Natural killer cell (primary cell): ENCODE data around the gene ZEB2. TPM values are rescaled to one million over a fixed set of nuclear protein-coding genes. Genes with fewer than 3 reads are reported as not detected.
A peak's percentile ranks its signal among the peaks of the same experiment; 100 is the strongest.

Experiments used
- ATAC-seq, 3 donors: fragments of 150-1000 bp in 2 of 3; fragments of 200-7000 bp in 1 of 3; cut with Tn5 transposase; 1 replicate in 1 of 3; 2 replicates in 2 of 3; pipeline ENCODE4 v1.10.0; 2021; ENCODE audit warnings: mild to moderate bottlenecking in 2 of 3, moderate library complexity in 2 of 3
- DNase-seq, 2 donors: peaks; one replicate each; pipeline versions ENCODE4 v3.0.0 to v3.0.0-alpha.2; 2013 to 2021; ENCODE audit warnings: mixed read lengths in 1 of 2
- H3K27ac ChIP-seq: one replicate; pipeline ENCODE4 v1.5.1; 2013; ENCODE audit warnings: mild to moderate bottlenecking, low read length
- H3K27me3 ChIP-seq: one replicate; pipeline ENCODE4 v1.6.1; 2013; ENCODE audit warnings: low read length; ENCODE audit not compliant: control insufficient read depth, insufficient read depth
- H3K36me3 ChIP-seq: one replicate; pipeline ENCODE4 v1.6.1; 2013; ENCODE audit warnings: low read length; ENCODE audit not compliant: control insufficient read depth, insufficient read depth
- H3K4me1 ChIP-seq: one replicate; pipeline ENCODE4 v1.6.1; 2013; ENCODE audit warnings: low read length; ENCODE audit not compliant: control insufficient read depth, insufficient read depth
- H3K4me3 ChIP-seq: one replicate; pipeline ENCODE4 v1.5.1; 2013; ENCODE audit warnings: low read length
- H3K9me3 ChIP-seq: one replicate; pipeline ENCODE4 v1.6.1; 2013; ENCODE audit warnings: low read length; ENCODE audit not compliant: control insufficient read depth, insufficient read depth
- H3K27ac Mint-ChIP-seq, 2 donors: one replicate each; pipeline ENCODE4 v1.8.0; 2022; ENCODE audit warnings: mild to moderate bottlenecking in 2 of 2, mixed read lengths in 2 of 2, moderate library complexity in 1 of 2
- H3K27me3 Mint-ChIP-seq, 2 donors: one replicate each; pipeline ENCODE4 v1.8.0; 2022; ENCODE audit warnings: low read depth in 2 of 2, mixed read lengths in 2 of 2
- H3K36me3 Mint-ChIP-seq: one replicate; pipeline ENCODE4 v1.8.0; 2022; ENCODE audit warnings: mixed read lengths
- H3K4me1 Mint-ChIP-seq, 2 donors: one replicate each; pipeline ENCODE4 v1.8.0; 2022; ENCODE audit warnings: mixed read lengths in 2 of 2
- H3K4me3 Mint-ChIP-seq: one replicate; pipeline ENCODE4 v1.8.0; 2022; ENCODE audit warnings: mild to moderate bottlenecking, moderate library complexity, mixed read lengths
- H3K9me3 Mint-ChIP-seq, 2 donors: one replicate each; pipeline ENCODE4 v1.8.0; 2022; ENCODE audit warnings: mixed read lengths in 2 of 2
- CTCF ChIP-seq: fragments of 200-600 bp; IDR thresholded peaks from one replicate; pipeline ENCODE4 v1.8.0; 2022; ENCODE audit warnings: antibody characterized with exemption
- WGBS: methylation state at CpG from one replicate; pipeline ENCODE4 v1.1.7; 2013; ENCODE audit warnings: missing lambda C conversion rate; ENCODE audit not compliant: insufficient coverage; 5-methylcytosine and 5-hydroxymethylcytosine counted together
- intact Hi-C: fragments of 100-400 bp; cut with micrococcal nuclease; formaldehyde crosslinking; loops from one replicate; pipeline ENCODE4 v1.14.2; 2022
- total RNA-seq, 4 donors: library from RNA; stranded (reverse); fragments of 120-200 nt in 1 of 4; gene quantifications; one replicate each; pipeline versions ENCODE4 v1.2.3 to v1.2.4, GENCODE V29; 2013 to 2022

ZEB2 gene
- total RNA-seq, 3 donors from 2014 or later (not counting 1 experiment from before 2014, with no cell fraction given): 718 to 1,143 (median 944) TPM

GRCh38 chr2:144426981-144427479 lies 92.9 kb downstream of the ZEB2 start:
- peaks cover 44 to 45% of the 10 kb centered on the region in 2 donors for H3K4me1 Mint-ChIP-seq
- no peak overlapping the region for H3K4me3 ChIP-seq
- peaks cover 5% of the 10 kb centered on the region for H3K4me1 ChIP-seq

GRCh38 chr2:144426355-144426754 lies 93.6 kb downstream of the ZEB2 start:
- Histone ChIP-seq H3K4me1 (peaks cover 5% of the 10 kb centered on the region), H3K9me3 (no peaks in the 10 kb centered on the region), H3K4me3 (no peak overlapping the region), H3K27me3 (no peaks in the 10 kb centered on the region), H3K36me3 (peaks cover 61% of the 10 kb centered on the region), H3K27ac (peak overlapping the region; percentile 14)
- intact Hi-C loops: no loop called here
- DNase-seq (no peak), ATAC-seq (no peak)
- H3K36me3 Mint-ChIP-seq: peaks cover 17% of the 10 kb centered on the region
- no peaks in the 10 kb centered on the region for H3K27me3 Mint-ChIP-seq
- WGBS: no CpG with 5 or more reads among the region's 1 CpG
- H3K4me3 Mint-ChIP-seq: no peak overlapping the region
- H3K4me1 Mint-ChIP-seq: peaks cover 51 to 52% of the 10 kb centered on the region in 2 donors
- H3K27ac Mint-ChIP-seq: peak overlapping the region in 1 of 2 donors; percentile 87
- H3K9me3 Mint-ChIP-seq: no peaks in the 10 kb centered on the region
- no peak for TF ChIP-seq CTCF

More at GRCh38 chr2:144426981-144427479, 92.9 kb downstream of the ZEB2 start:
- Mint-ChIP-seq H3K27ac (peak overlapping the region in 1 of 2 donors; percentile 87), H3K36me3 (peaks cover 17% of the 10 kb centered on the region), H3K27me3 (no peaks in the 10 kb centered on the region), H3K9me3 (no peaks in the 10 kb centered on the region), H3K4me3 (peak overlapping the region; percentile 10)
- Histone ChIP-seq H3K36me3 (peaks cover 58% of the 10 kb centered on the region), H3K27me3 (no peaks in the 10 kb centered on the region), H3K27ac (peak overlapping the region; percentile 14), H3K9me3 (no peaks in the 10 kb centered on the region)
- intact Hi-C loops: no loop called here
- no peak for DNase-seq
- WGBS: 79% methylated on average over 3 of the region's 4 CpGs
- no peak for TF ChIP-seq CTCF
- ATAC-seq: no peak

GRCh38 chr2:144424559-144425240 lies 95.2 kb downstream of the ZEB2 start:
- Mint-ChIP-seq H3K4me3 (no peak overlapping the region), H3K27me3 (no peaks in the 10 kb centered on the region), H3K9me3 (no peaks in the 10 kb centered on the region), H3K27ac (peak overlapping the region in 1 of 2 donors; percentile 84), H3K36me3 (peaks cover 17% of the 10 kb centered on the region), H3K4me1 (peaks cover 62 to 67% of the 10 kb centered on the region in 2 donors)
- no peak for TF ChIP-seq CTCF
- no peak overlapping the region for H3K27ac ChIP-seq
- intact Hi-C loops: loop anchor here (2.0 kb wide), 1 partner anchor 16 kb away; no protein-coding TSS in a partner anchor
- peaks cover 2% of the 10 kb centered on the region for H3K4me1 ChIP-seq
- no peaks in the 10 kb centered on the region for H3K27me3 ChIP-seq
- peak in 1 of 3 donors; percentile 29 for ATAC-seq
- peaks cover 72% of the 10 kb centered on the region for H3K36me3 ChIP-seq
- no peak overlapping the region for H3K4me3 ChIP-seq
- 100% methylated on average over 1 of the region's 4 CpGs for WGBS
- no peak for DNase-seq
- H3K9me3 ChIP-seq: no peaks in the 10 kb centered on the region
